GM12873 (cell line): Measurements from ENCODE around the gene KCTD16.

Experiments used
- CTCF ChIP-seq: IDR thresholded peaks from 2 replicates; pipeline ENCODE4 v1.5.1; 2012; ENCODE audit warnings: low read depth, mild to moderate bottlenecking, moderate library complexity, low read length, control low read depth; ENCODE audit not compliant: insufficient read depth; ENCODE audit errors: missing control alignments

Gene KCTD16

DNA sequence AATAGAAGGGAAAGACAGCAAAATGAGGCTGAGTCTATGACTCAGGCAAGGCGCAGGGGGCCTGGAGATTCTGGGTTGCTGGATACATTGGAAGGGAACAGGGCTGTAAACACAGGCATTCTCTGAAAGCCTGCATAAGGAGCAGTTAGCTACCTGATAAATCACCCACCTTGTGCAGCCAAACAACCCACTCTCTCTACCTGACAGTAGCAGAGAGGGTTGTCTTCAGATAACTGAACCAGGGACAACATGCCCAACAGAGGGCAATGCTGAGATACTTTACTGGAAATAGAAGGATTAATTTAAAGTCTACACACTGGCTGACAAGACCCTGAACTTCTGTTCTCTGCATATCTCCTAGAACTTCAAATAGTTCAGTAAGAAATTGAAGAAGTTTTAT, 161.6 kb downstream of the KCTD16 start:
- peak; percentile 5 for TF ChIP-seq CTCF

GRCh38 chr5:144333336-144333920, 162.8 kb downstream of the KCTD16 start:
- no peak for TF ChIP-seq CTCF

DNA sequence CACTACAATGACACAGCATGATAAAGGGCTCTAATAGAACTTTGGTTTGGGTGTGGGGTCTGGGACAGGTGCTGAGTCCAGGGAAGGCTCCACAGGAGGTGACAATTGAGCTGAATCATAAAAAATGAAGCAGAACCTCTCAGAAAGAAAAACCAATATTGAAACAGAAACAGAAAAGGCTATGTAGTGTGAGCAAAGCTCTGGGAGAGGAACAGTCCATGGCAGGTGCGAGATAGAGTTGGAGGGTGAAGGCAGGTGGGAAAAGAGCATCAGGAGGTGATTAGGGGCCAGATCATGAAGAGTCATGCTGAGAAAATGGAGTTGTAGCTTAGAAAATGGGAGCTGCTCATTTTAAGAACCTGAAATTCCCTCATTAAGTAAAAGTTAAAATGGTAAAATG, 164.9 kb downstream of the KCTD16 start:
- TF ChIP-seq CTCF: no peak

DNA sequence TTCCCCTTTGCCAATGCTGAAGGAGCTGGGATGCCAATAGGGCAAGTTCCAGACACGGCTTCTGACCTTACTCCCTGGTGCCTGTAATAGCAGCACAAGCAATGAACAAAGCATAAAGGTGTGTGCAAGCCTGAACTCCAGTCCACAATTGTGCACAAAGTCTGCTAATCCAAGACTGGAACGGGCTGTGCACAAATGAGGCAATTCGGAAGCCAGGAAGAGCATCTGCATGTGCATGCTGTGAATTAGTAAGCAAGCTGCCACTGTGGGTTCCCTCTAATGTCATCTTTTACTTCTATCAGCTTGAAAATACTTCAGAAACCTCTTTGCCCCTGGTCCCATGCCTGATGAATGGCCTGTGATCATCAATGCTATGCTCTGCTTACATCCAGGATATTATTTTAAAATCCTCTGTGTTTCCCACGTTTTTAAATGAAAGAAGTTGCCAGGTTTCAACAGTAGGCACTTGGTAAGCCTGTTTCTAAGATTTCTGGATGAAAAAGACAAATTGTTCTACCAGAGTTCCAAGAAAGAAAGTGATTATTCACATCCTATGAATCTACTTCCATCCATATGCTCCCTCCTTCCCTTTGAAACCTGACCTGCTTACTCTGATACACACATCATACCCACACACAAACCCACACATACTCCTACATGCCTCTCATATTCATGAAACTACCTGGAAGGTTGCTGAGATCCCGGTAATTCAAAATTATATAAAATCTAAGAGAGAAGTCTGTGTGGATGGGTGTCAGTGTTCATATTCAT, 165.7 kb downstream of the KCTD16 start:
- no peak for TF ChIP-seq CTCF

DNA sequence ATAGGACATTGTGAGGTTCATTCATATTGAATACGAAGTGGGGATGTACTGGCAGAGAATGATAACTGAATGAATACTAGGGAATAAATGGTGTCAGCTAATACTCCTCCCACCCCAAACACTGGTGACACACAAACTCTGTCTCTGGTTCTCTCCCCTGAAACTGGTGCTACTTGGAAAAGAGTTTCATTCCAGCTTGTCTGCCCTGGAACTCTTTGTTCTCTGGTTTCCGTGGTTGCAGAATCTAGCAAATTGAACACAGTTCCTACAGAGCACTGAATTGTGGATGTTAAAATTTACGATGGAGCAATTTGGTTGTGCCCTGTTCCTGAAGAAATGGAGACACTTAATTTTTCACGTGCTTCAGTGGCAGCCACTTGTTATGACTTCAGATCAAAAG, 181.7 kb downstream of the KCTD16 start:
- TF ChIP-seq CTCF: no peak

DNA sequence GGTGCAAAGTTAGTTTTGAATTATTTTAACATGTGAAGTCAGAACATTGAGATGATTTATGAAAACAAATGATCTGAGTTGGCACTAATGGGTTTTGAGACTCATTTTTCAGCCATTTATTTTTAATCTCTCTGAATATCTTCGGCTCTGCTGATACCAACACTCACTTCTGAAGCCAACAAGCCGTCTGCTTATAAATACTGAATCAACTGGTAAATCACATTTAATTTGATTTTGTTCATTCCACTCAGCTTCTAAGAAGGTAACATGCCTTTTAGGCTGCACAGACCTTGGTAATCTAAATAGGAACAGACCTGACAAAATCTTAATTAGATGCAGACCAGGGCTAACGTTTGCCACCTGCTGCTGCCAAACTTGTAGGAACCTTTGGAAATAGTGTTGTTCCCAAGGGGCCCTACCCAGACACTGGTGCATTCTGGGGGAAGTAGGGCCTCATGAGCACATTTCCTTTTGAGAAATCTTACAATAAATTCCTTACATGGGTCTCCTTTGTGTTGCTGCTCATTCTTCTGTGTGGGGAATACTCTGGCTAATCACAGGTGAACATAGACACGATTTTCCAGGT, 182.2 kb downstream of the KCTD16 start:
- no peak for TF ChIP-seq CTCF

- TF ChIP-seq CTCF: no peak
Observed at GRCh38 chr5:144356489-144356888, 185.8 kb downstream of the KCTD16 start.
